WI38 (cell line): ENCODE data around the gene KANK4.
"Not testable (repeated sequence)": the region's sequence is repeated elsewhere in the genome, so short reads cannot be mapped to it uniquely, and the experiment has no call there.

ENCODE experiments used
- H3K4me3 ChIP-seq: 2 replicates; pipeline ENCODE4 v1.5.1; 2011; ENCODE audit warnings: low read depth, mild to moderate bottlenecking, control low read depth, low read length
- TF ChIP-seq, protein P1 (sequence below): IDR thresholded peaks from 2 replicates; pipeline ENCODE4 v1.5.1; 2012; ENCODE audit warnings: low read depth, mild to moderate bottlenecking, control low read depth, low read length

The KANK4 gene

GRCh38 chr1:62227496-62227895 is 91.7 kb downstream of the KANK4 start:
- H3K4me3 ChIP-seq, result no peak overlapping the region
- TF ChIP-seq, protein P1, sequence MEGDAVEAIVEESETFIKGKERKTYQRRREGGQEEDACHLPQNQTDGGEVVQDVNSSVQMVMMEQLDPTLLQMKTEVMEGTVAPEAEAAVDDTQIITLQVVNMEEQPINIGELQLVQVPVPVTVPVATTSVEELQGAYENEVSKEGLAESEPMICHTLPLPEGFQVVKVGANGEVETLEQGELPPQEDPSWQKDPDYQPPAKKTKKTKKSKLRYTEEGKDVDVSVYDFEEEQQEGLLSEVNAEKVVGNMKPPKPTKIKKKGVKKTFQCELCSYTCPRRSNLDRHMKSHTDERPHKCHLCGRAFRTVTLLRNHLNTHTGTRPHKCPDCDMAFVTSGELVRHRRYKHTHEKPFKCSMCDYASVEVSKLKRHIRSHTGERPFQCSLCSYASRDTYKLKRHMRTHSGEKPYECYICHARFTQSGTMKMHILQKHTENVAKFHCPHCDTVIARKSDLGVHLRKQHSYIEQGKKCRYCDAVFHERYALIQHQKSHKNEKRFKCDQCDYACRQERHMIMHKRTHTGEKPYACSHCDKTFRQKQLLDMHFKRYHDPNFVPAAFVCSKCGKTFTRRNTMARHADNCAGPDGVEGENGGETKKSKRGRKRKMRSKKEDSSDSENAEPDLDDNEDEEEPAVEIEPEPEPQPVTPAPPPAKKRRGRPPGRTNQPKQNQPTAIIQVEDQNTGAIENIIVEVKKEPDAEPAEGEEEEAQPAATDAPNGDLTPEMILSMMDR, result no peak

GRCh38 chr1:62224182-62224581 is 95.1 kb downstream of the KANK4 start:
- H3K4me3 ChIP-seq, result no peak overlapping the region
- TF ChIP-seq, protein P1, result no peak

DNA sequence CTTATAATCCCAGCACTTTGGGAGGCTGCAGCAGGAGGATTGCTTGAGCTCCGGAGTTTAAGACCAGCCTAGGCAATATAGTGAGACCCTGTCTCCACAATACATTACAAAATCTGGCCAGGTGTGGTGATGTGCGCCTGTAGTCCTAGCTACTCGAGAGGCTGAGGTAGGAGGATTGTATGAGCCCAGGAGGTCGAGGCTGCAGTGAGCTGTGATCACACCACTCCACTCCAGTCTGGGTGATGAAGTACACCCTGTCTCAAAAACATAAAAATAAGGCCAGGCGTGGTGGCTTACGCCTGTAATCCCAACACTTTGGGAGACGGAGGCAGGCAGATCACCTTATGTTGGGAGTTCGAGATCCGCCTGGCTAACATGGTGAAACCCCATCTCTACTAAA is 96.9 kb downstream of the KANK4 start:
- TF ChIP-seq, protein P1, result no peak

GRCh38 chr1:62221171-62221570 is 98.1 kb downstream of the KANK4 start:
- TF ChIP-seq, protein P1, result no peak
- no peak overlapping the region for H3K4me3 ChIP-seq

More for the DNA sequence above, 96.9 kb downstream of the KANK4 start:
- H3K4me3 ChIP-seq, result no peak overlapping the region

GRCh38 chr1:62220456-62220855 is 98.8 kb downstream of the KANK4 start:
- H3K4me3 ChIP-seq, result not testable (repeated sequence)

GRCh38 chr1:62218604-62219003 is 100.6 kb downstream of the KANK4 start:
- TF ChIP-seq, protein P1, result no peak

DNA sequence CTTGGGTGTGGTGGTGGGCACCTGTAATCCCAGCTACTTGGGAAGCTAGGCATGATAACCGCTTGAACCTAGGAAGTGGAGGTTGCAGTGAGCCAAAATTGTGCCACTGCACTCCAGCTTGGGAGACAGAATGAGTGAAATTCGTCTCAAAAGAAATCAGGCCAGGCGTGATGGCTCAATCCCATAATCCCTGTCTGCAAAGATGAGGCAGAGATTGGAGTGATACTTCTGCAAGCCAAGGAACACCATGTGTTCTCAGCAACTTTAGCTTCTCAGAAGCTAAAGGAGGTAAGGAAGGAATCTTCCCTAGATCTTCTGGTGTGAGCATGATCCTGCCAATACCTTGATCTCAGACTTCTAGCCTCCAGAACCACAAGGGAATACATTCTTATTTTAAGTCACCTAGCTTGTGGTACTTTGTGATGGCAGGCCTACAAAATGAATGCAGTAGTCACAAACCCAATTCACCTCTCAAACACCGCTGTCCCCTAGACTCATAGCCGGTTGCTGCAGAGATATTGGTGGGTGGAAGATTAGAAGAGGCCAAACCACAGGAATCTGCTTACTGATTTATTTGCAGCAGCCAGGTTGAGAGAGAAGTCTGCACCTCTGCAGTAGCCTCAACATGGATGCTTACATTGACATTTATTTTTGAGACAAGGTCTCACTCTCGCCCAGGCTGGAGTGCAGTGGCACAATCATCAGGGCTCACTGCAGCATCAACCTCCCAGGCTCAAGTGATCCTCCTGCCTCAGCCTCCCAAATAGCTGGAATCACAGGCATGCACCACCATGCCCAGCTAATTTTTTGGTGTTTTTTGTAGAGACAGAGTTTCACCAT is 105.9 kb downstream of the KANK4 start:
- TF ChIP-seq, protein P1, result no peak
- no peak overlapping the region for H3K4me3 ChIP-seq

More at GRCh38 chr1:62218604-62219003, 100.6 kb downstream of the KANK4 start:
- no peak overlapping the region for H3K4me3 ChIP-seq

GRCh38 chr1:62212411-62212810 is 106.8 kb downstream of the KANK4 start:
- H3K4me3 ChIP-seq, result no peak overlapping the region
- TF ChIP-seq, protein P1, result no peak
